Adrenal gland (tissue), 12 donors: Measurements from ENCODE around the gene LMX1B. TPM values are rescaled to one million over a fixed set of nuclear protein-coding genes. Genes with fewer than 3 reads are reported as not detected.

ENCODE experiments used
- DNase-seq, 7 donors: peaks; one replicate each; pipeline ENCODE4 v3.0.0-alpha.2; 2019 to 2020
- H3K27ac ChIP-seq, 5 donors: fragments of 200-600 bp; sonication (generic) in 4 of 5; 1 replicate in 3 of 5; 2 replicates in 2 of 5; pipeline versions ENCODE4 v1.5.1 to v1.8.0; 2016 to 2020; ENCODE audit warnings: mild to moderate bottlenecking in 1 of 5
- H3K27me3 ChIP-seq: fragments of 200-600 bp; 2 replicates; pipeline ENCODE4 v1.8.0; 2021
- H3K36me3 ChIP-seq, 2 donors: fragments of 200-600 bp; replicated peaks in 1 of 2; 1 replicate in 1 of 2; 2 replicates in 1 of 2; pipeline versions ENCODE4 v1.5.1 to v1.8.0; 2018 to 2022
- H3K4me1 ChIP-seq, 2 donors: fragments of 200-600 bp; replicated peaks in 1 of 2; 1 replicate in 1 of 2; 2 replicates in 1 of 2; pipeline versions ENCODE4 v1.5.1 to v1.8.0; 2018 to 2021
- H3K4me3 ChIP-seq, 4 donors: fragments of 200-600 bp; sonication (generic) in 3 of 4; one replicate each; pipeline ENCODE4 v1.5.1; 2016 to 2018
- H3K9me3 ChIP-seq, 3 donors: fragments of 200-600 bp; sonication (generic) in 1 of 3; replicated peaks in 1 of 3; 1 replicate in 2 of 3; 2 replicates in 1 of 3; pipeline versions ENCODE4 v1.5.1 to v1.8.0; 2016 to 2021
- POLR2A ChIP-seq, 2 donors: fragments of 450-650 bp; IDR thresholded peaks; one replicate each; pipeline ENCODE4 v1.6.1; 2017; ENCODE audit warnings: antibody characterized with exemption in 2 of 2, mild to moderate bottlenecking in 2 of 2, moderate library complexity in 1 of 2
- WGBS, 4 donors: extraction: QIAGEN DNeasy Blood & Tissue Kit in 2 of 4; methylation state at CpG; one replicate each; pipeline versions ENCODE4 v1.1.5 to v1.1.7; 2013 to 2017; 5-methylcytosine and 5-hydroxymethylcytosine counted together
- intact Hi-C, 2 donors: fragments of 100-400 bp; cut with DNase I; formaldehyde crosslinking; loops; one replicate each; pipeline versions ENCODE4 v1.14.1 to v1.15.0; 2022 to 2023
- polyA plus RNA-seq, 3 donors: library from polyadenylated mRNA; stranded (reverse); fragments of 200-250 nt in 2 of 3; fragments of 350-450 nt in 1 of 3; fragmentation: Illumina TruSeq in 1 of 3; extraction: RNeasy Lipid Tissue Mini Kit (QIAGEN cat#74804) in 1 of 3; gene quantifications; one replicate each; pipeline ENCODE4 v1.2.3, GENCODE V29; 2013 to 2014
- total RNA-seq, 9 donors: library from RNA; depleted of rRNA in 4 of 9; stranded (reverse); fragments of >200 nt in 4 of 9; fragments of 120-200 nt in 1 of 9; fragmentation: NEBNext Ultra II Directional in 1 of 9; extraction: Animal tissue kit (Norgen Biotek cat#: 25700) in 1 of 9; gene quantifications; one replicate each; pipeline versions ENCODE4 v1.1.0 to v1.2.4, GENCODE V29; 2013 to 2023
- TF ChIP-seq, protein P1 (sequence below), 6 experiments: fragments of 450-650 bp in 4 of 6; fragments of 200-600 bp in 2 of 6; sonication (generic) in 1 of 6; IDR thresholded peaks; 1 replicate in 5 of 6; 2 replicates in 1 of 6; pipeline versions ENCODE4 v1.5.1 to v1.8.0; 2016 to 2021; ENCODE audit warnings: antibody characterized with exemption in 6 of 6, mild to moderate bottlenecking in 2 of 6, moderate library complexity in 1 of 6
- donor health status: healthy with polysubstance abuse.
- donor health status: Bipolar disorder and iron deficiency.
- donor health status: DM: yes; HTN: yes; CAD: no.
- donor health status: DM: no; HTN: no; CAD: no.
- donor health status: DM: no; HTN: no; CAD: no.
- donor health status: DM: yes; HTN: yes; CAD: no.

The LMX1B gene
- total and polyA plus RNA-seq, 12 donors = under 0.01 to 0.07 TPM; not detected in 10

DNA sequence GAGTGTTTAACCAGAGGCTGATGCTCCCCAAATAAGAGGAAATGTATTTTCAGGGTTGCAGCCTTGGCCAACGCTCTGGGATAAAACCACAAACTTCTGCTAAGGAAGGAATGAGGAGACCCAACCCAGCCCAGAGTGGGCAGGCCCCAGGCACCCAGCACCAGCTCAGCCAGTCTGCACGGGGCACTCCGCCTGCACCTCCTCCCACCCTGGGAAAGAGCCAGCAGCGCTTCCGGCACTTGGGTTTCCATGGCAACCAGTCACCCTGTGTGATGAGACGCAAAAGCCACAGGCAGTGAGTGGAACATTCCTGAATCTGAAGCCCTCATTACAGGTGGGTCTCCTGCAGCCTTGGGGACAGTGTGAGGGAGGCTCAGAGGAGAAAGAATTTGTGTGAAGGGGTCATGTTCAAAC is 105.9 kb downstream of the LMX1B start:
- intact Hi-C loops = no loop called here
- H3K9me3 ChIP-seq = no peaks in the 10 kb centered on the region
- DNase-seq = peak; percentile 65 to 93 (median 89)
- peaks cover 0 to 30% of the 10 kb centered on the region in 2 donors for H3K4me1 ChIP-seq
- TF ChIP-seq, protein P1, sequence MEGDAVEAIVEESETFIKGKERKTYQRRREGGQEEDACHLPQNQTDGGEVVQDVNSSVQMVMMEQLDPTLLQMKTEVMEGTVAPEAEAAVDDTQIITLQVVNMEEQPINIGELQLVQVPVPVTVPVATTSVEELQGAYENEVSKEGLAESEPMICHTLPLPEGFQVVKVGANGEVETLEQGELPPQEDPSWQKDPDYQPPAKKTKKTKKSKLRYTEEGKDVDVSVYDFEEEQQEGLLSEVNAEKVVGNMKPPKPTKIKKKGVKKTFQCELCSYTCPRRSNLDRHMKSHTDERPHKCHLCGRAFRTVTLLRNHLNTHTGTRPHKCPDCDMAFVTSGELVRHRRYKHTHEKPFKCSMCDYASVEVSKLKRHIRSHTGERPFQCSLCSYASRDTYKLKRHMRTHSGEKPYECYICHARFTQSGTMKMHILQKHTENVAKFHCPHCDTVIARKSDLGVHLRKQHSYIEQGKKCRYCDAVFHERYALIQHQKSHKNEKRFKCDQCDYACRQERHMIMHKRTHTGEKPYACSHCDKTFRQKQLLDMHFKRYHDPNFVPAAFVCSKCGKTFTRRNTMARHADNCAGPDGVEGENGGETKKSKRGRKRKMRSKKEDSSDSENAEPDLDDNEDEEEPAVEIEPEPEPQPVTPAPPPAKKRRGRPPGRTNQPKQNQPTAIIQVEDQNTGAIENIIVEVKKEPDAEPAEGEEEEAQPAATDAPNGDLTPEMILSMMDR (IDR thresholded peaks at IDR 0.05) = no peak
- TF ChIP-seq POLR2A (IDR thresholded peaks at IDR 0.05) = no peak
- H3K27ac ChIP-seq = peak overlapping the region in 3 of 5 donors; percentile 75 to 86 (median 85)
- H3K36me3 ChIP-seq = no peaks in the 10 kb centered on the region
- WGBS, 4 donors = 18 to 33% (median 28%) methylated on average over 1 to 6 of the region's 6 CpGs
- no peaks in the 10 kb centered on the region for H3K27me3 ChIP-seq
- no peak overlapping the region for H3K4me3 ChIP-seq

DNA sequence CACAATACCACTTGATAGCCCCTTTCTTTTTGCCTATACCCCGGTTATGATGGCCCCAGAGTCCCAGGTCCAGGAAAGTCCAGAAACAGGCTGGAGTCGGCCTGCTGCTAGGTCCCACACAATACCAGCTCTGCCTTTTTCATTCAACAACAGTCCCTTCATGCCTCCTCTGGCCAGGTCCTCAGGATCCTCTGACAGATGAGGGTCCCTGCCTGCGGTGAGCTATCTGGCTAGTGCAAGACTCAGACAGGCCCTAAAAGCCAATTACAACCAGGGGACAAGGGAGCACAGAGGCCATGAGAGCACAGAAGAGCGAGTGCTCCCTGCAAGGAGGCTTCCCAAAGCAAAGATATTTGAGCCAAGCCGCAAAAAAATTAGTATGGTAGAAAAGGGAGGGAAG is 106.3 kb downstream of the LMX1B start:
- H3K4me1 ChIP-seq = peaks cover 0 to 30% of the 10 kb centered on the region in 2 donors
- H3K27me3 ChIP-seq = no peaks in the 10 kb centered on the region
- 66 to 81% (median 75%) methylated on average over 5 of the region's 5 CpGs for WGBS, 4 donors
- DNase-seq = no peak
- no peak overlapping the region for H3K4me3 ChIP-seq
- no peaks in the 10 kb centered on the region for H3K9me3 ChIP-seq
- intact Hi-C loops = no loop called here
- TF ChIP-seq, protein P1 (IDR thresholded peaks at IDR 0.05) = no peak
- no peak for TF ChIP-seq POLR2A (IDR thresholded peaks at IDR 0.05)
- peak overlapping the region in 3 of 5 donors; percentile 75 to 86 (median 85) for H3K27ac ChIP-seq
- H3K36me3 ChIP-seq = no peaks in the 10 kb centered on the region

DNA sequence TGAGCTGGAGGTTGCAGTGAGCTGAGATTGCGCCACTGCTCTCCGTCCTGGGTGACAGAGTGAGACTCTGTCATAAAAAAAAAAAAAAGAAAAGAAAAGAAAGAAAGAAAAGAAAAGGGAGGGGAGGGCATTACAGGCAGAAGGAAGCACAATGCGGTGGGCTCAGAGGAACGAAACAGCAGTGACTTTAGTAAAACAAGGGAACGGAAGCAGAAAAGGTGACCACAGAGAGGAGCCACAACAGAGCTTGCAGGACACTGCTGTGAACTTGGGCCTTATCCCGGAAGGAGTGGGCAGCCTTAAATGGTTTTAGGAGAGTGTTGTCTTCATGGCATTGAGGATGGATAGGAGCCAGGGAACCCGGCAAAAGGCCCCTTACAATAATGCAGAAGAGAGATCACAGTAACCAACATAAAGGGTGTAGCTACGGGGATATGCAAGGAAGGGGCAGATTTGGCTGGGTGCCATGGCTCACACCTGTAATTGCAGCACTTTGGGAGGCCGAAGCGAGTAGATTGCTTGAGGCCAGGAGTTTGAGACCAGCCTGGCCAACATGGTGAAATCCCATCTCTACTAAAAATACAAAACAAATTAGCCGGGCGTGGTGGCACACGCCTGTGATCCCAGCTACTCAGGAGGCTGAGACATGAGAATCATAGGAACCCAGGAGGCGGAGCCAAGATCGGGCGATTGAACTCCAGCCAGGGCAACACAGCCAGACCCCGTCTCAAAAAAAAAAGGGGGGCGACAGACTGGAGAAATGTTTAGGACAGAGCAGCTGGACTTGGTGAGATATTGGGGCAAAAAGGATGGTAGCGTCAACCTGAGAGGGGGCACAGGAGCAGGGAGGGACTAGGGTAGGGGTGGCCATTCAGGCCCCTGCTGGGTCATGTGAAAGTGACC is 107.2 kb downstream of the LMX1B start:
- peak overlapping the region in 3 of 5 donors; percentile 75 to 86 (median 85) for H3K27ac ChIP-seq
- no peaks in the 10 kb centered on the region for H3K36me3 ChIP-seq
- H3K4me1 ChIP-seq = peaks cover 0 to 30% of the 10 kb centered on the region in 2 donors
- intact Hi-C loops = no loop called here
- no peak for DNase-seq
- no peak for TF ChIP-seq POLR2A (IDR thresholded peaks at IDR 0.05)
- TF ChIP-seq, protein P1 (IDR thresholded peaks at IDR 0.05) = no peak
- WGBS, 4 donors = 81 to 91% (median 87%) methylated on average over 19 of the region's 19 CpGs
- no peaks in the 10 kb centered on the region for H3K27me3 ChIP-seq
- H3K4me3 ChIP-seq = no peak overlapping the region
- no peaks in the 10 kb centered on the region for H3K9me3 ChIP-seq

DNA sequence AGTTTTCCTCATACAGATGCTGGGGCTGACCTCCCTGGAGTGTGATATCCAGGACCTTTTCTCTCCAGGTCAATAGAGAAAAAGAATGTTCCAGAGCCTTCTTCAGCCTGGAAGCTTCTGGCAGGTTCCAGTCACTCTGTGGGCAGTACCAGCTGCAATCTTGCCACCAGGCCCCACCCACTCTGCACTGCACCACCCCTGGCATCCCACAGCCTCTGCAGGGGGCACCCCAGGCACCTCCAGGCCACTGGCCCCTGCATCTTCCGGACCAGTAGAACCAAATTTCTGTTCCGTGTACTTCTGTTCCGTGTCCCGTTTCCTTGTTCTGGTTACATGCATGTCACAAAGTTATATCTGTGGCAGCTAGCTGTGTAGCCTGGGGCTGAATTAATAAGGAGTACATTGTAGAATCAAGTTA is 107.8 kb downstream of the LMX1B start:
- no peak overlapping the region for H3K4me3 ChIP-seq
- peak in 1 of 7 donors; percentile 38 for DNase-seq
- H3K9me3 ChIP-seq = no peaks in the 10 kb centered on the region
- no peak for TF ChIP-seq POLR2A (IDR thresholded peaks at IDR 0.05)
- TF ChIP-seq, protein P1 (IDR thresholded peaks at IDR 0.05) = no peak
- H3K27ac ChIP-seq = peak overlapping the region in 2 of 5 donors; percentile 85 to 86
- no peaks in the 10 kb centered on the region for H3K27me3 ChIP-seq
- WGBS, 4 donors = 86 to 95% (median 89%) methylated on average over 4 of the region's 4 CpGs
- intact Hi-C loops = no loop called here
- H3K36me3 ChIP-seq = no peaks in the 10 kb centered on the region
- peaks cover 0 to 30% of the 10 kb centered on the region in 2 donors for H3K4me1 ChIP-seq
